ENCODE data around the gene PRRX1. TPM values are rescaled to one million over a fixed set of nuclear protein-coding genes. Genes with fewer than 3 reads are reported as not detected.

Gene PRRX1
- total and polyA plus RNA-seq, 2 of the 13 experiments (the other 11 are each of a cell fraction or from before 2014, with no cell fraction given), result not detected

DNA sequence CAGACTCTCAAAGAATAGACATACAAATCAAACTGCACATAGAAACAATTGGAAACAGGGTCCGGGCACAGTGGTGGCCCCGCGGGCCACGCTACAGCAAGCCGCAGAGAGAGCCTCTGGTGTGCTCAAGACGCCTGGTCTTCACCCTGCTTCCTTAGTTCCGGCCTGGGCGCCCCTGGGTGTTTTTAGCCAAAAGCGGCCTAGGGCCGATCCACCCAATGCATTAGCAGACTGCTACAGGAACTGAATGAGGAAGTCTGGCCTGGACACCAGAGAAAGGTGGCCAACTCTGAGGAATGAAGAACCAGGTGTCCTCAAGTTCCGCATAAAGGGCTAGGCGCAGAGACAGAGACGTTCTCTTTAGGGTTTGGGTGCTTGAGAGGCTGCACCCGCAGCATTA lies 1.7 kb downstream of the PRRX1 start (continued):
- TF ChIP-seq, protein P1, sequence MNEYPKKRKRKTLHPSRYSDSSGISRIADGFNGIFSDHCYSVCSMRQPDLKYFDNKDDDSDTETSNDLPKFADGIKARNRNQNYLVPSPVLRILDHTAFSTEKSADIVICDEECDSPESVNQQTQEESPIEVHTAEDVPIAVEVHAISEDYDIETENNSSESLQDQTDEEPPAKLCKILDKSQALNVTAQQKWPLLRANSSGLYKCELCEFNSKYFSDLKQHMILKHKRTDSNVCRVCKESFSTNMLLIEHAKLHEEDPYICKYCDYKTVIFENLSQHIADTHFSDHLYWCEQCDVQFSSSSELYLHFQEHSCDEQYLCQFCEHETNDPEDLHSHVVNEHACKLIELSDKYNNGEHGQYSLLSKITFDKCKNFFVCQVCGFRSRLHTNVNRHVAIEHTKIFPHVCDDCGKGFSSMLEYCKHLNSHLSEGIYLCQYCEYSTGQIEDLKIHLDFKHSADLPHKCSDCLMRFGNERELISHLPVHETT (CRISPR knock-in tag; conservative IDR thresholded peaks at IDR 0.05), result no peak
- TF ChIP-seq ATF1 (CRISPR knock-in tag; IDR thresholded peaks at IDR 0.05), result no peak
- no peak for TF ChIP-seq YY1 (IDR thresholded peaks at IDR 0.05; ENCODE audit: insufficient read depth, insufficient replicate concordance, low read depth, low read length)
- no peak for TF ChIP-seq ZNF530 (CRISPR knock-in tag; IDR thresholded peaks at IDR 0.05; ENCODE audit: low read depth)
- TF ChIP-seq WIZ (CRISPR knock-in tag; IDR thresholded peaks at IDR 0.05), result no peak

GRCh38 chr1:170666541-170667254 lies 2.8 kb downstream of the PRRX1 start:
- in situ Hi-C loops (cut with HindIII; ENCODE audit: extremely low pct_ligation_motif_present, low pct_unique_long_range_greater_than_20kb), result no loop called here
- no peaks in the 10 kb centered on the region for H3K4me1 ChIP-seq (ENCODE audit: insufficient read depth, low read length)
- ATAC-seq (no peak), DNase-seq (ENCODE audit: low spot score) (no peak), FAIRE-seq (no peak)
- intact Hi-C loops (cut with micrococcal nuclease; ENCODE audit: unreplicated experiment), result no loop called here
- H3K4me3 ChIP-seq (replicated peaks in 1 of 3; ENCODE audit: insufficient read depth in 1 of 3, low read depth in 2 of 3, low read length in 3 of 3), result no peak overlapping the region
- H3K79me2 ChIP-seq (ENCODE audit: insufficient read depth, low read length), result no peaks in the 10 kb centered on the region
- peaks cover 3 to 84% of the 10 kb centered on the region in 2 experiments; a peak in 4 of 5 replicates for H3K27me3 ChIP-seq (ENCODE audit: control insufficient read depth in 1 of 2, insufficient read depth in 2 of 2, low read length in 2 of 2)
- no peak overlapping the region for H3K4me2 ChIP-seq (ENCODE audit: low read depth, low read length)
- H2AFZ ChIP-seq (ENCODE audit: low read length), result no peak overlapping the region
- POLR2A ChIA-PET, result no interaction called here
- no TSS peak for BruUV-seq (replicated peaks)
- CTCF ChIA-PET (ENCODE audit: low intra/inter-chr PET ratio, low total read pairs), result no interaction called here
- no peaks in the 10 kb centered on the region for H3K36me3 ChIP-seq (replicated peaks in 1 of 2; ENCODE audit: control insufficient read depth in 1 of 2, insufficient read depth in 2 of 2, low read length in 2 of 2)
- H4K20me1 ChIP-seq (ENCODE audit: insufficient read depth, low read length), result no peaks in the 10 kb centered on the region
- no peaks in the 10 kb centered on the region for H3K9me3 ChIP-seq (ENCODE audit: low read length)
- H3K27ac ChIP-seq (ENCODE audit: extremely low read length, insufficient read depth, low read length), result no peak overlapping the region
- 34% methylated on average over 29 of the region's 32 CpGs for WGBS (ENCODE audit: low lambda C conversion rate)
- H3K9ac ChIP-seq (ENCODE audit: insufficient read depth, low read depth, low read length), result no peak overlapping the region
- TF ChIP-seq DDIT3 (CRISPR knock-in tag; IDR thresholded peaks at IDR 0.05) (no peak), SP140L (CRISPR knock-in tag; IDR thresholded peaks at IDR 0.05; ENCODE audit: borderline replicate concordance) (no peak), RAD51 (IDR thresholded peaks at IDR 0.05; ENCODE audit: borderline replicate concordance) (no peak), GABPB1 (CRISPR knock-in tag; IDR thresholded peaks at IDR 0.05) (no peak), NFKBIZ (CRISPR knock-in tag; IDR thresholded peaks at IDR 0.05) (no peak), ZNF34 (CRISPR knock-in tag; IDR thresholded peaks at IDR 0.05; ENCODE audit: borderline replicate concordance) (no peak), CHD4 (IDR thresholded peaks at IDR 0.05; ENCODE audit: borderline replicate concordance, low read length) (no peak), ZBTB7A (CRISPR knock-in tag; IDR thresholded peaks at IDR 0.05) (no peak), HNRNPL (IDR thresholded peaks at IDR 0.05; ENCODE audit: low read depth, low read length) (no peak), AGO2 (optimal IDR thresholded peaks at IDR 0.05; ENCODE audit: low read depth, low read length) (no peak), ZNF713 (CRISPR knock-in tag; IDR thresholded peaks at IDR 0.05) (no peak), SOX6 (IDR thresholded peaks at IDR 0.05) (no peak), SOX6 (CRISPR knock-in tag; IDR thresholded peaks at IDR 0.05) (no peak)
- TF ChIP-seq, protein P2, sequence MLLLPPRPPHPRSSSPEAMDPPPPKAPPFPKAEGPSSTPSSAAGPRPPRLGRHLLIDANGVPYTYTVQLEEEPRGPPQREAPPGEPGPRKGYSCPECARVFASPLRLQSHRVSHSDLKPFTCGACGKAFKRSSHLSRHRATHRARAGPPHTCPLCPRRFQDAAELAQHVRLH (CRISPR knock-in tag; IDR thresholded peaks at IDR 0.05; ENCODE audit: borderline replicate concordance, low read depth), result no peak
- TF ChIP-seq, protein P3, sequence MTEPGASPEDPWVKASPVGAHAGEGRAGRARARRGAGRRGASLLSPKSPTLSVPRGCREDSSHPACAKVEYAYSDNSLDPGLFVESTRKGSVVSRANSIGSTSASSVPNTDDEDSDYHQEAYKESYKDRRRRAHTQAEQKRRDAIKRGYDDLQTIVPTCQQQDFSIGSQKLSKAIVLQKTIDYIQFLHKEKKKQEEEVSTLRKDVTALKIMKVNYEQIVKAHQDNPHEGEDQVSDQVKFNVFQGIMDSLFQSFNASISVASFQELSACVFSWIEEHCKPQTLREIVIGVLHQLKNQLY (CRISPR knock-in tag; IDR thresholded peaks at IDR 0.05), result no peak
- TF ChIP-seq, protein P4, sequence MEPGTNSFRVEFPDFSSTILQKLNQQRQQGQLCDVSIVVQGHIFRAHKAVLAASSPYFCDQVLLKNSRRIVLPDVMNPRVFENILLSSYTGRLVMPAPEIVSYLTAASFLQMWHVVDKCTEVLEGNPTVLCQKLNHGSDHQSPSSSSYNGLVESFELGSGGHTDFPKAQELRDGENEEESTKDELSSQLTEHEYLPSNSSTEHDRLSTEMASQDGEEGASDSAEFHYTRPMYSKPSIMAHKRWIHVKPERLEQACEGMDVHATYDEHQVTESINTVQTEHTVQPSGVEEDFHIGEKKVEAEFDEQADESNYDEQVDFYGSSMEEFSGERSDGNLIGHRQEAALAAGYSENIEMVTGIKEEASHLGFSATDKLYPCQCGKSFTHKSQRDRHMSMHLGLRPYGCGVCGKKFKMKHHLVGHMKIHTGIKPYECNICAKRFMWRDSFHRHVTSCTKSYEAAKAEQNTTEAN (CRISPR knock-in tag; conservative IDR thresholded peaks at IDR 0.05), result no peak

Measured in HepG2 (cell line).